Measurements from ENCODE around the gene UBXN11. TPM values are rescaled to one million over a fixed set of nuclear protein-coding genes. Genes with fewer than 3 reads are reported as not detected.

The UBXN11 gene
- polyA plus RNA-seq, 2 of the 4 experiments (the other 2 are of a cell fraction): 7.6 to 10.8 TPM

DNA sequence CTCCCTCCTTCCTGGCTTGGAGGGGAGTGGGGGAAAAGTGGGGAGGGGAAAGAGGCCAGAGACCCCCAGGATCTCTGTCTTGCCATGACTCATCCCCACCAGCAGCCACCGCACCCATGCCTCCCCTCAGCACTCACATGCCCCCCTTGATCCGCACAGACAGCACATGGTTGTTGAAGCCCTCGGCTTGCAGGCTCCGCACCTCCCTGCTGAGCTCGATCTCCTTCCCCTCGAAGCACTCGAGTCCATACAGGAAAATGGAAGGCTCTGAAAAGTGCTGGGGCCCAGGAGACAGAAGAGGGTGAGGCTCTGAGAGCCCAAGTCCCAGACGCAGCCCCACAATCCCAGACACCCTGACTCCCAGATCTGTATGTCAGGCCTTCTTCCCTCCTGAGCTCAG lies 22.2 kb upstream of the UBXN11 start (continued):
- TF ChIP-seq, protein P1, sequence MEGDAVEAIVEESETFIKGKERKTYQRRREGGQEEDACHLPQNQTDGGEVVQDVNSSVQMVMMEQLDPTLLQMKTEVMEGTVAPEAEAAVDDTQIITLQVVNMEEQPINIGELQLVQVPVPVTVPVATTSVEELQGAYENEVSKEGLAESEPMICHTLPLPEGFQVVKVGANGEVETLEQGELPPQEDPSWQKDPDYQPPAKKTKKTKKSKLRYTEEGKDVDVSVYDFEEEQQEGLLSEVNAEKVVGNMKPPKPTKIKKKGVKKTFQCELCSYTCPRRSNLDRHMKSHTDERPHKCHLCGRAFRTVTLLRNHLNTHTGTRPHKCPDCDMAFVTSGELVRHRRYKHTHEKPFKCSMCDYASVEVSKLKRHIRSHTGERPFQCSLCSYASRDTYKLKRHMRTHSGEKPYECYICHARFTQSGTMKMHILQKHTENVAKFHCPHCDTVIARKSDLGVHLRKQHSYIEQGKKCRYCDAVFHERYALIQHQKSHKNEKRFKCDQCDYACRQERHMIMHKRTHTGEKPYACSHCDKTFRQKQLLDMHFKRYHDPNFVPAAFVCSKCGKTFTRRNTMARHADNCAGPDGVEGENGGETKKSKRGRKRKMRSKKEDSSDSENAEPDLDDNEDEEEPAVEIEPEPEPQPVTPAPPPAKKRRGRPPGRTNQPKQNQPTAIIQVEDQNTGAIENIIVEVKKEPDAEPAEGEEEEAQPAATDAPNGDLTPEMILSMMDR (IDR thresholded peaks at IDR 0.05): no peak
- TF ChIP-seq ZNF302 (CRISPR knock-in tag; IDR thresholded peaks at IDR 0.05): no peak

DNA sequence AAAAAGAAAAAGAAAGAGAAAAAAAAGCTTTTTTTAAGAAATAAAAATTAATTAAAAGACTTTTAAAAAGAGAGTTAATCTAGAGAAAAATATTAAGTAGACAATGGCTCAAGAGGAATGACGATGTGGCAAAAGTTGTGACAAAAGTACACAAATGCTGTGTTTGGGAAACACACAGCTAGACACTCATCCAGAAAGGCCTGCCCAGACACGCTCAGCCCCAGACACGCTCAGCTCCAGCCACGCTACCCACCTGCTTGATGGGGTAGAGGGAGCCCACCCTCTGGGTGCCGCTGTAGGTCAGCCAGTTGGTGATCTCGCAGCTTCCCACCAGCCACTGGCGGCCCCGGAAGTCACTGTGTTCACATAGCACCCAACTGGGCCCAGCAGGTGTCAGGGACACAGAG lies 21.5 kb upstream of the UBXN11 start:
- WGBS (ENCODE audit: missing lambda C conversion rate): 87% methylated on average over 3 of the region's 8 CpGs
- POLR2A ChIA-PET: no interaction called here
- Histone ChIP-seq H3K4me2 (no peak overlapping the region), H3K4me1 (peaks cover 6% of the 10 kb centered on the region; the same call in 2 of the 3 replicates), H3K9me3 (no peaks in the 10 kb centered on the region), H3K4me3 (no peak overlapping the region), H3K27ac (no peak overlapping the region)
- TF ChIP-seq EHMT2 (IDR thresholded peaks at IDR 0.05; ENCODE audit: low read depth): no peak
- TF ChIP-seq BHLHE40 (IDR thresholded peaks at IDR 0.05; ENCODE audit: low read depth, low read length): no peak
- TF ChIP-seq, protein P2, sequence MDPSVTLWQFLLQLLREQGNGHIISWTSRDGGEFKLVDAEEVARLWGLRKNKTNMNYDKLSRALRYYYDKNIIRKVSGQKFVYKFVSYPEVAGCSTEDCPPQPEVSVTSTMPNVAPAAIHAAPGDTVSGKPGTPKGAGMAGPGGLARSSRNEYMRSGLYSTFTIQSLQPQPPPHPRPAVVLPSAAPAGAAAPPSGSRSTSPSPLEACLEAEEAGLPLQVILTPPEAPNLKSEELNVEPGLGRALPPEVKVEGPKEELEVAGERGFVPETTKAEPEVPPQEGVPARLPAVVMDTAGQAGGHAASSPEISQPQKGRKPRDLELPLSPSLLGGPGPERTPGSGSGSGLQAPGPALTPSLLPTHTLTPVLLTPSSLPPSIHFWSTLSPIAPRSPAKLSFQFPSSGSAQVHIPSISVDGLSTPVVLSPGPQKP (IDR thresholded peaks at IDR 0.05; ENCODE audit: low read depth, low read length): no peak
- no peak for TF ChIP-seq KDM5A (IDR thresholded peaks at IDR 0.05)
- no peak for TF ChIP-seq CBX8 (IDR thresholded peaks at IDR 0.05)
- TF ChIP-seq, protein P1 (IDR thresholded peaks at IDR 0.05): no peak
- TF ChIP-seq GATA3 (IDR thresholded peaks at IDR 0.05; ENCODE audit: borderline replicate concordance): no peak
- no peak for TF ChIP-seq TP53 (CRISPR knock-in tag; IDR thresholded peaks at IDR 0.05)
- no peak for TF ChIP-seq HDAC2 (IDR thresholded peaks at IDR 0.05)
- no peak for TF ChIP-seq HOXA7 (CRISPR knock-in tag; IDR thresholded peaks at IDR 0.05)
- no peak for TF ChIP-seq MYC (IDR thresholded peaks at IDR 0.05; ENCODE audit: borderline replicate concordance, low read length)
- no peak for TF ChIP-seq JUNB (IDR thresholded peaks at IDR 0.05)
- no peak for TF ChIP-seq JUN (IDR thresholded peaks at IDR 0.05)
- TF ChIP-seq PHF8 (IDR thresholded peaks at IDR 0.05; ENCODE audit: borderline replicate concordance, low read depth): no peak
- CTCF ChIA-PET: interaction anchor here (1.0 to 4.4 kb wide), 4 partner anchors 36 to 63 kb away, joined by 3 to 20 read pairs (median 5); no protein-coding TSS in a partner anchor
- DNase-seq (ENCODE audit: low read depth in 1 of 2, low spot score in 1 of 2): no peak
- no peak for FAIRE-seq
- no peak for ATAC-seq

DNA sequence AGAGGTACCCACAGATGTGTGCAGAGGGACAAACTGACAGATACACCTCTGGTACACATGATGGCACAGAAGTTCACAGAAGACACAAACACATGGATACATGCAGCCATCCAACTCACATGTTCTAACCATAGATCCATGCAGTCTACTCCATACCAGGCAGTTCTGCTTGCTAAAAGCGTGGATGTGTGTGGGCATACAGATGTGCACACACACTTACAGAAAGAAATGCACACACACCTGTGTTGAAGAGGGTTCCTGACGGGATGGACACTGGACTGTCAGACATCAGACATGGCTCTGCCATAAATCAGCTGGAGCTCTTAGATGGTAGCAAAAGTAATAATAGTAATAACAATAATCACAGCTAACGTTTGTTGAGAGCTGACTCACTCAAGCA lies 18.1 kb upstream of the UBXN11 start:
- Histone ChIP-seq H3K4me1 (0 out of 3 replicates have a peak, but pooled peaks cover 5% of the 10 kb centered on the region), H3K4me3 (no peak overlapping the region), H3K4me2 (no peak overlapping the region), H3K9me3 (no peaks in the 10 kb centered on the region), H3K27ac (no peak overlapping the region)
- ChIA-PET CTCF (interaction anchor here (1.2 to 1.7 kb wide), 2 partner anchors 40 to 48 kb away, joined by 3 to 5 read pairs; no protein-coding TSS in a partner anchor), POLR2A (no interaction called here)
- FAIRE-seq: no peak
- ATAC-seq: no peak
- DNase-seq (ENCODE audit: low read depth in 1 of 2, low spot score in 1 of 2): no peak
- TF ChIP-seq, protein P3, sequence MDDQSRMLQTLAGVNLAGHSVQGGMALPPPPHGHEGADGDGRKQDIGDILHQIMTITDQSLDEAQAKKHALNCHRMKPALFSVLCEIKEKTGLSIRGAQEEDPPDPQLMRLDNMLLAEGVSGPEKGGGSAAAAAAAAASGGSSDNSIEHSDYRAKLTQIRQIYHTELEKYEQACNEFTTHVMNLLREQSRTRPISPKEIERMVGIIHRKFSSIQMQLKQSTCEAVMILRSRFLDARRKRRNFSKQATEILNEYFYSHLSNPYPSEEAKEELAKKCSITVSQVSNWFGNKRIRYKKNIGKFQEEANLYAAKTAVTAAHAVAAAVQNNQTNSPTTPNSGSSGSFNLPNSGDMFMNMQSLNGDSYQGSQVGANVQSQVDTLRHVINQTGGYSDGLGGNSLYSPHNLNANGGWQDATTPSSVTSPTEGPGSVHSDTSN (IDR thresholded peaks at IDR 0.05): no peak
- TF ChIP-seq NFE2L2 (conservative IDR thresholded peaks at IDR 0.05; ENCODE audit: low read length): no peak
- TF ChIP-seq, protein P1 (IDR thresholded peaks at IDR 0.05): no peak
- no peak for TF ChIP-seq CHD4 (IDR thresholded peaks at IDR 0.05; ENCODE audit: borderline replicate concordance)
- TF ChIP-seq, protein P4, sequence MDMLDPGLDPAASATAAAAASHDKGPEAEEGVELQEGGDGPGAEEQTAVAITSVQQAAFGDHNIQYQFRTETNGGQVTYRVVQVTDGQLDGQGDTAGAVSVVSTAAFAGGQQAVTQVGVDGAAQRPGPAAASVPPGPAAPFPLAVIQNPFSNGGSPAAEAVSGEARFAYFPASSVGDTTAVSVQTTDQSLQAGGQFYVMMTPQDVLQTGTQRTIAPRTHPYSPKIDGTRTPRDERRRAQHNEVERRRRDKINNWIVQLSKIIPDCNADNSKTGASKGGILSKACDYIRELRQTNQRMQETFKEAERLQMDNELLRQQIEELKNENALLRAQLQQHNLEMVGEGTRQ (IDR thresholded peaks at IDR 0.05): no peak
- 75% methylated on average over 3 of the region's 3 CpGs for WGBS (ENCODE audit: missing lambda C conversion rate)
